GM12873 (cell line): ENCODE results near the gene ACTBL2.
A peak's percentile ranks its signal among the peaks of the same experiment; 100 is the strongest.

Source experiments
- TF ChIP-seq, protein P1 (sequence below): IDR thresholded peaks from 2 replicates; pipeline ENCODE4 v1.5.1; 2012; ENCODE audit warnings: low read depth, mild to moderate bottlenecking, moderate library complexity, low read length, control low read depth; ENCODE audit not compliant: insufficient read depth; ENCODE audit errors: missing control alignments

Gene ACTBL2

DNA sequence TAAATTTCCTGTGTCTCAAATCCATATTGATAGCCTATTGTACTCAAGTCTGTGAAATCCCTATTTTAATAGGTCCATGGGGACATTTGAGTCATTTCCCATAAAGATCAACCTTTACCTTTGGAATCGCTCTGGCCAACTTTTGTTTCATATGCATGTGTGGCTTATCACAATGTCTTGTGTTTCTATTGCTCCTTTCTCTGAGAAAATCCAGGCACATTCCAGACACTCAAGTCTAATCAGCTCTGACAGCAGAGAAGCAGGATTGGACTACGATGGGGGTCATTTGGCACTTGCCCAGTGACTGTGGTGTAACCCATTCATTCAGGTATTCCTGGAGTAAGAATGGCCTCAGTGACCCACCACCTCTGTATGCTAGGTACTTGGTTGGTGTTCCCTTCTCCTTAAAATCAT, 48.4 kb downstream of the ACTBL2 start:
- TF ChIP-seq, protein P1, sequence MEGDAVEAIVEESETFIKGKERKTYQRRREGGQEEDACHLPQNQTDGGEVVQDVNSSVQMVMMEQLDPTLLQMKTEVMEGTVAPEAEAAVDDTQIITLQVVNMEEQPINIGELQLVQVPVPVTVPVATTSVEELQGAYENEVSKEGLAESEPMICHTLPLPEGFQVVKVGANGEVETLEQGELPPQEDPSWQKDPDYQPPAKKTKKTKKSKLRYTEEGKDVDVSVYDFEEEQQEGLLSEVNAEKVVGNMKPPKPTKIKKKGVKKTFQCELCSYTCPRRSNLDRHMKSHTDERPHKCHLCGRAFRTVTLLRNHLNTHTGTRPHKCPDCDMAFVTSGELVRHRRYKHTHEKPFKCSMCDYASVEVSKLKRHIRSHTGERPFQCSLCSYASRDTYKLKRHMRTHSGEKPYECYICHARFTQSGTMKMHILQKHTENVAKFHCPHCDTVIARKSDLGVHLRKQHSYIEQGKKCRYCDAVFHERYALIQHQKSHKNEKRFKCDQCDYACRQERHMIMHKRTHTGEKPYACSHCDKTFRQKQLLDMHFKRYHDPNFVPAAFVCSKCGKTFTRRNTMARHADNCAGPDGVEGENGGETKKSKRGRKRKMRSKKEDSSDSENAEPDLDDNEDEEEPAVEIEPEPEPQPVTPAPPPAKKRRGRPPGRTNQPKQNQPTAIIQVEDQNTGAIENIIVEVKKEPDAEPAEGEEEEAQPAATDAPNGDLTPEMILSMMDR: no peak

- TF ChIP-seq, protein P1: peak; percentile 7
Measured at GRCh38 chr5:57432876-57433275, 49.7 kb downstream of the ACTBL2 start.

DNA sequence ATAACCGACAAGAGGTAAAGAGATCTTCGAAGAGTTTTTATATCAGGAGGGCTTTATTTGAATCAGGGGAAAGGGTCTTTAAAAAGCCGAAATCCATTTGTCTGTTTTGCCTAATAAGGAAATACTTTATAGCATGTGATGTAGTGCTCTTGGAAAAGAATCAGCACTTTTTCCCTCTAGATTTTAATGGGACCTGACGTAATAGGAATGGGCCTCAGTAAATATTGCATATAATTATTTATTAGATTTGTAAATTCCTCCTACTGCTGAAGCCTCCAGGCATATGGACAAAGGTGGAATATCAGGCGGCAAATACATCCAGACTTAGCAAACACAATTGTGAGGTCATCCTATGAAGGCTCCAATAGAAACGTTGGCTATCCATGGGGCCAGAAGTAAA, 50.9 kb downstream of the ACTBL2 start:
- TF ChIP-seq, protein P1: no peak
